Measurements from ENCODE around the gene LAMA1. TPM values are rescaled to one million over a fixed set of nuclear protein-coding genes. Genes with fewer than 3 reads are reported as not detected.

The LAMA1 gene
- total RNA-seq, 1 experiment from 2014 or later: 28.8 TPM

GRCh38 chr18:7104649-7105048 is 12.9 kb downstream of the LAMA1 start:
- H3K23me2 ChIP-seq (ENCODE audit: insufficient read length, low read depth, low read length, poor library complexity, severe bottlenecking): no peaks in the 10 kb centered on the region
- H3K27ac Mint-ChIP-seq: no peak overlapping the region
- H2AFZ ChIP-seq (ENCODE audit: low read length): no peak overlapping the region
- no peaks in the 10 kb centered on the region for H3K4me1 ChIP-seq (ENCODE audit: insufficient read depth, low read length)
- no peak overlapping the region for H4K8ac ChIP-seq (replicated peaks; ENCODE audit: insufficient read length, low read depth, low read length)
- no peaks in the 10 kb centered on the region for H3K9me3 ChIP-seq (ENCODE audit: control insufficient read depth, low read depth, low read length)
- no peak overlapping the region for H2AK5ac ChIP-seq (ENCODE audit: insufficient read length, low read length)
- no peak overlapping the region for H3K23ac ChIP-seq (ENCODE audit: insufficient read length, low read depth, low read length)
- H3K9me3 Mint-ChIP-seq: no peaks in the 10 kb centered on the region; a peak in 1 of 5 replicates
- H4K5ac ChIP-seq (ENCODE audit: insufficient read length, low read depth, low read length): no peak overlapping the region
- no peak overlapping the region for H4K91ac ChIP-seq (ENCODE audit: insufficient read length, low read depth, low read length)
- peaks cover 4% of the 10 kb centered on the region; the same call in 1 of the 2 replicates for H3K79me2 ChIP-seq (ENCODE audit: insufficient read depth, low read length)
- H3K27me3 ChIP-seq (ENCODE audit: insufficient read depth, low read length): no peaks in the 10 kb centered on the region
- H3K14ac ChIP-seq (ENCODE audit: insufficient read depth, low read length): no peak overlapping the region
- no peak for DNase-seq
- no peak overlapping the region for H3K4me2 ChIP-seq (ENCODE audit: insufficient read depth, insufficient read length, low read length)
- no peak overlapping the region for H3K18ac ChIP-seq (ENCODE audit: insufficient read length, low read depth, low read length)
- H3K4me3 Mint-ChIP-seq: no peak overlapping the region
- no peak overlapping the region for H2BK20ac ChIP-seq (ENCODE audit: low read depth, low read length, poor library complexity, severe bottlenecking)
- H2BK5ac ChIP-seq (ENCODE audit: insufficient read length, low read length): no peak overlapping the region
- H3K4me1 Mint-ChIP-seq: peaks cover 5% of the 10 kb centered on the region in 2 experiments
- no peaks in the 10 kb centered on the region for H3K79me1 ChIP-seq (ENCODE audit: insufficient read depth, low read depth, low read length, poor library complexity, severe bottlenecking)
- no peak overlapping the region for H3K9ac ChIP-seq (ENCODE audit: extremely low read depth, insufficient read length, low read length)
- H3K4ac ChIP-seq (ENCODE audit: low read depth, low read length): no peak overlapping the region
- no peak overlapping the region for H2BK120ac ChIP-seq (ENCODE audit: low read depth, low read length, poor library complexity, severe bottlenecking)
- no peak overlapping the region for H2BK12ac ChIP-seq (ENCODE audit: insufficient read length, low read depth, low read length)
- H3T11ph ChIP-seq (ENCODE audit: low read length): no peak overlapping the region
- no peak overlapping the region for H3K27ac ChIP-seq (ENCODE audit: insufficient read length, low read depth, low read length)
- no peaks in the 10 kb centered on the region for H4K20me1 ChIP-seq (ENCODE audit: control insufficient read depth, insufficient read depth, insufficient read length)
- WGBS (ENCODE audit: extremely low coverage, insufficient read length, low lambda C conversion rate): no CpG with 5 or more reads among the region's 4 CpGs
- no peak overlapping the region for H2BK15ac ChIP-seq (ENCODE audit: low read depth, low read length)
- H3K36me3 Mint-ChIP-seq (ENCODE audit: insufficient read depth in 1 of 3, low read depth in 3 of 3): peaks cover 1 to 9% (median 2%) of the 10 kb centered on the region in 3 experiments; a peak in 4 of 7 replicates
- no peak for TF ChIP-seq CTCF (conservative IDR thresholded peaks at IDR 0.05)
- no peaks in the 10 kb centered on the region for H3K27me3 Mint-ChIP-seq (ENCODE audit: low read depth)
- H3K56ac ChIP-seq (ENCODE audit: insufficient read length, low read depth, low read length): no peak overlapping the region
